K562 (cell line): ENCODE measurements around the gene ZNF549. TPM values are rescaled to one million over a fixed set of nuclear protein-coding genes. Genes with fewer than 3 reads are reported as not detected.
A peak's percentile ranks its signal among the peaks of the same experiment; 100 is the strongest.

ENCODE experiments used
- E2F1 ChIP-seq: sonication (generic); formaldehyde crosslinking; IDR thresholded peaks from 2 replicates; pipeline ENCODE4 v1.8.1; 2023; ENCODE audit warnings: mild to moderate bottlenecking, missing genetic modification reagents, moderate library complexity
- KLF10 ChIP-seq: fragments of 250-450 bp; sonication (Bioruptor Pico); IDR thresholded peaks from 2 replicates; pipeline ENCODE4 v1.6.1; 2021; ENCODE audit warnings: matching md5 sums
- MGA ChIP-seq: fragments of 450-650 bp; IDR thresholded peaks from 2 replicates; pipeline ENCODE4 v1.6.1; 2016; ENCODE audit warnings: mild to moderate bottlenecking, moderate library complexity
- PHF20 ChIP-seq: fragments of 450-650 bp; IDR thresholded peaks from 2 replicates; pipeline ENCODE4 v1.6.1; 2018; ENCODE audit not compliant: partially characterized antibody
- PML ChIP-seq: IDR thresholded peaks from 2 replicates; pipeline ENCODE4 v1.6.1; 2012; ENCODE audit warnings: low read length, inconsistent platforms
- RAD21 ChIP-seq, 2 experiments: fragments of 250-450 bp in 1 of 2; fragments of 450-650 bp in 1 of 2; sonication (Bioruptor Pico) in 1 of 2; formaldehyde crosslinking in 1 of 2; IDR thresholded peaks in 1 of 2; conservative IDR thresholded peaks in 1 of 2; 2 replicates each; pipeline versions ENCODE4 v1.4.0 to v1.8.0; 2020 to 2022; ENCODE audit warnings: mild to moderate bottlenecking in 2 of 2, moderate library complexity in 1 of 2
- SRSF1 ChIP-seq: fragments of 200-400 bp; formaldehyde crosslinking; IDR thresholded peaks from 2 replicates; pipeline ENCODE4 v1.6.1; 2017; ENCODE audit warnings: mild to moderate bottlenecking, low read depth, low read length, moderate library complexity
- SRSF9 ChIP-seq: fragments of 200-400 bp; formaldehyde crosslinking; IDR thresholded peaks from 2 replicates; pipeline ENCODE4 v1.6.1; 2017; ENCODE audit warnings: low read depth, low read length, borderline replicate concordance
- ZBTB11 ChIP-seq, 3 experiments: fragments of 200-800 bp in 1 of 3; fragments of 250-450 bp in 1 of 3; fragments of 450-650 bp in 1 of 3; sonication (Bioruptor Pico) in 1 of 3; sonication (Bioruptor generic) in 1 of 3; formaldehyde crosslinking in 1 of 3; IDR thresholded peaks; 2 replicates each; pipeline versions ENCODE4 v1.6.1 to v1.8.0; 2016 to 2022; ENCODE audit warnings: mild to moderate bottlenecking in 2 of 3, missing genetic modification characterization in 2 of 3, missing compliant biosample characterization in 1 of 3, moderate library complexity in 1 of 3
- ZKSCAN8 ChIP-seq: fragments of 200-800 bp; sonication (Bioruptor generic); IDR thresholded peaks from 2 replicates; pipeline ENCODE4 v1.6.1; 2016; ENCODE audit warnings: missing genetic modification characterization, missing compliant biosample characterization
- polyA plus RNA-seq, 8 experiments: library from polyadenylated mRNA; depleted of rRNA in 4 of 8; stranded (reverse) in 5 of 8; unstranded in 3 of 8; fragments of >200 nt; fragmentation: Nextera tagmentation in 2 of 8; fragmentation: Illumina TruSeq in 1 of 8; extraction: Ambion mirVana in 2 of 8; extraction: Trizol in 1 of 8; gene quantifications; 2 replicates each; pipeline versions ENCODE4 v1.2.1 to v1.2.3, GENCODE V29; 2011 to 2014; ENCODE audit warnings: inconsistent platforms in 1 of 8, missing spikeins in 1 of 8
- total RNA-seq, 7 experiments: library from RNA; depleted of rRNA in 6 of 7; stranded (reverse); fragments of >200 nt in 6 of 7; fragmentation: Illumina TruSeq in 2 of 7; extraction: Trizol in 2 of 7; gene quantifications; 2 replicates each; pipeline versions ENCODE4 v1.2.1 to v1.2.3, GENCODE V29; 2011 to 2021; ENCODE audit warnings: low replicate concordance in 1 of 7

The ZNF549 gene
- total and polyA plus RNA-seq, 9 of the 15 experiments (the other 6 are each of a cell fraction or from before 2014, with no cell fraction given): 0.03 to 0.68 (median 0.25) TPM

- peak; percentile 60 for TF ChIP-seq MGA
- no peak for TF ChIP-seq KLF10 (CRISPR knock-in tag)
- TF ChIP-seq PML: no peak
- no peak for TF ChIP-seq E2F1 (CRISPR knock-in tag)
- TF ChIP-seq RAD21 (CRISPR knock-in tag; conservative IDR thresholded peaks at IDR 0.05 in 1 of 2, IDR thresholded peaks at IDR 0.05 in 1 of 2): peak in 1 of 2 experiments; percentile 32; a peak in 2 of 4 replicates
- peak; percentile 42 for TF ChIP-seq PHF20
- TF ChIP-seq SRSF1: peak; percentile 82; the same call in 1 of the 2 replicates
- no peak for TF ChIP-seq SRSF9
- peak in 1 of 3 experiments; percentile 74; a peak in 2 of 6 replicates for TF ChIP-seq ZBTB11 (CRISPR knock-in tag; IDR thresholded peaks at IDR 0.05)
- TF ChIP-seq ZKSCAN8 (CRISPR knock-in tag): no peak
These were observed 51.5 kb downstream of the ZNF549 start, which contains the start of gene ZNF416 (continued) for GRCh38 chr19:57578487-57579205.
